ENCODE data around the gene CDK16.

The CDK16 gene

DNA sequence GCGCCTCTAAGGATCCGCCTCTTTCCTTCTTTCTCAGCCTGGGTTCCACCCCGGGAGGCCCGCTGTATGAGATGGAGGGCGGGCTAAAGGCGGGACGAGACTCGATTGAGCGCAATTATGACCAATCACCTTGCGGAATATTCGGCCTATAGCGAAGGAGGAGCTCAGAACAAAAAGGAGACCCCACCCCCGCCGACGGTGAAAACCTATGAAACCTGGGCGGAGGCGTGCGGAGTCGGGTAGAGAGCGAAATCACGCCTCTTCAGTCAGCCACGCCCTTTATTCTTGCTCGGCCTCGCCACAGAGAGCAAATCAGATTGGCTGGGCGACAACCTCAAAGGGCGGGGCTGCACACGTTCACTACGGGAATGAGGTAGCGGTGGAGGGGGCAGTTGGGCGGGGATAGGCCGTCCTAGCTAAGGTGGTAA lies 615 bp upstream of the CDK16 start:
- Mint-ChIP-seq H3K27me3 (ENCODE audit: low read depth) (no peaks in the 10 kb centered on the region), H3K27ac (peak overlapping the region; percentile 99 to 100 (median 99)), H3K9me3 (no peaks in the 10 kb centered on the region), H3K36me3 (ENCODE audit: low read depth) (peaks cover 49% of the 10 kb centered on the region), H3K4me1 (peaks cover 32% of the 10 kb centered on the region), H3K4me3 (peak overlapping the region; percentile 94)
- TF ChIP-seq, protein P1, sequence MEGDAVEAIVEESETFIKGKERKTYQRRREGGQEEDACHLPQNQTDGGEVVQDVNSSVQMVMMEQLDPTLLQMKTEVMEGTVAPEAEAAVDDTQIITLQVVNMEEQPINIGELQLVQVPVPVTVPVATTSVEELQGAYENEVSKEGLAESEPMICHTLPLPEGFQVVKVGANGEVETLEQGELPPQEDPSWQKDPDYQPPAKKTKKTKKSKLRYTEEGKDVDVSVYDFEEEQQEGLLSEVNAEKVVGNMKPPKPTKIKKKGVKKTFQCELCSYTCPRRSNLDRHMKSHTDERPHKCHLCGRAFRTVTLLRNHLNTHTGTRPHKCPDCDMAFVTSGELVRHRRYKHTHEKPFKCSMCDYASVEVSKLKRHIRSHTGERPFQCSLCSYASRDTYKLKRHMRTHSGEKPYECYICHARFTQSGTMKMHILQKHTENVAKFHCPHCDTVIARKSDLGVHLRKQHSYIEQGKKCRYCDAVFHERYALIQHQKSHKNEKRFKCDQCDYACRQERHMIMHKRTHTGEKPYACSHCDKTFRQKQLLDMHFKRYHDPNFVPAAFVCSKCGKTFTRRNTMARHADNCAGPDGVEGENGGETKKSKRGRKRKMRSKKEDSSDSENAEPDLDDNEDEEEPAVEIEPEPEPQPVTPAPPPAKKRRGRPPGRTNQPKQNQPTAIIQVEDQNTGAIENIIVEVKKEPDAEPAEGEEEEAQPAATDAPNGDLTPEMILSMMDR (IDR thresholded peaks at IDR 0.05; ENCODE audit: unreplicated experiment in 3 of 3), result no peak

DNA sequence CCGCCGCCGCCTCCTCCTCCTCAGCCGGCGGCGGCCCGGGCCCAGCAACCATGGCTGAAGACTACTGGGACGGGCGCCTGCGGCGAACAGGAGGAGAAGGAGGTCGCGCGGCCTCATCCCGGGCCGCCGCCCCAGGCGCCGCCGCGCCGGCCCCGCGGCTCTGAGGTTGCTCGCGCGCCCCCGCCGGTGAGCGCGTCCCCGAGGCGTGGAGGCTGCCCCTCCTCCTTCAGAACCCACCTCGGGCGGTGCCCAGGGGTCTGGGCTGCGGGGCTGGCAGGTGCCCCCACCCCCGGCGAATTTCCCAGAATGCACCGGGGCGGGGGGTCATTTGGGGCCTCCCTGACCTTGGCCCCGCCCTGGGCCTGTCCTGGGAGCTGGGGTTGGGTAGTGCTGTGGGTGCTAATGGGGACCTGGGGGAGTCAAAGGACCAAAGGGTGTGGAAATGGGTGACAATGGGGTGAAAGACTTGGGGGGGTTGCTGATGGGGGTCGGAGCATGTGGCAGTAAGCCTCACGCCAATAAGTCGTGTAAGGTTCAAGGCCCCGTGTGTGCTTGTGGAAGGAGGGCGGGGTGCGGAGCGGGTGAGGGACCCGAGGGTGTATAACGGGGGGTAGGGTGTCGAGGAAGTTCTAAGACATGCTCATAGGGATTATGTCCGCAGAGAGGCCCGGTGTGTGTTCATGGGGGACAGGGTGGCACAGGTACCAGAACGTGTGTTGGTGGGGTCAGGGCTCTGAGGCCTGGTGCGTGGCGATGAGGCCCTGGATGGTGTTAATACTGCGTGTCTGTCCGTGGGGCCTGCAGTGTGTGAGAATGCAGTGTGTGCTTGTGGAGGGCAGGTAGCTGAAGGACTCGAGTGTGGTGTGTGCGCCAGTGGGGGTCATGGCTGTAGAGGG lies 687 bp downstream of the CDK16 start:
- H3K27ac Mint-ChIP-seq, result peak overlapping the region; percentile 84 to 99 (median 94)
- H3K4me3 Mint-ChIP-seq, result peak overlapping the region; percentile 91 to 96 (median 94)
- H3K36me3 Mint-ChIP-seq (ENCODE audit: low read depth), result peaks cover 45% of the 10 kb centered on the region
- H3K9me3 Mint-ChIP-seq, result no peaks in the 10 kb centered on the region
- no peaks in the 10 kb centered on the region for H3K27me3 Mint-ChIP-seq (ENCODE audit: low read depth)
- TF ChIP-seq, protein P1 (IDR thresholded peaks at IDR 0.05; ENCODE audit: unreplicated experiment in 3 of 3), result no peak
- peaks cover 32% of the 10 kb centered on the region for H3K4me1 Mint-ChIP-seq

GRCh38 chrX:47221756-47222155 lies 3.3 kb downstream of the CDK16 start:
- peak overlapping the region; percentile 15 to 45 (median 42) for H3K4me3 Mint-ChIP-seq
- peaks cover 47% of the 10 kb centered on the region for H3K36me3 Mint-ChIP-seq (ENCODE audit: low read depth)
- peaks cover 24% of the 10 kb centered on the region for H3K4me1 Mint-ChIP-seq
- no peak overlapping the region for H3K27ac Mint-ChIP-seq
- TF ChIP-seq, protein P1 (IDR thresholded peaks at IDR 0.05; ENCODE audit: unreplicated experiment in 3 of 3), result no peak
- no peaks in the 10 kb centered on the region for H3K9me3 Mint-ChIP-seq
- H3K27me3 Mint-ChIP-seq (ENCODE audit: low read depth), result no peaks in the 10 kb centered on the region

GRCh38 chrX:47222751-47223350 lies 4.4 kb downstream of the CDK16 start:
- Mint-ChIP-seq H3K4me1 (peaks cover 19% of the 10 kb centered on the region), H3K27me3 (ENCODE audit: low read depth) (no peaks in the 10 kb centered on the region), H3K4me3 (peak overlapping the region in 1 of 3 experiments; percentile 29), H3K27ac (no peak overlapping the region), H3K9me3 (no peaks in the 10 kb centered on the region), H3K36me3 (ENCODE audit: low read depth) (peaks cover 55% of the 10 kb centered on the region)
- TF ChIP-seq, protein P1 (IDR thresholded peaks at IDR 0.05; ENCODE audit: unreplicated experiment in 3 of 3), result no peak

- Mint-ChIP-seq H3K36me3 (ENCODE audit: low read depth) (peaks cover 63% of the 10 kb centered on the region), H3K4me1 (peaks cover 19% of the 10 kb centered on the region), H3K27ac (no peak overlapping the region), H3K27me3 (ENCODE audit: low read depth) (no peaks in the 10 kb centered on the region), H3K9me3 (no peaks in the 10 kb centered on the region), H3K4me3 (no peak overlapping the region)
- TF ChIP-seq, protein P1 (IDR thresholded peaks at IDR 0.05; ENCODE audit: unreplicated experiment in 3 of 3), result no peak
Observed at GRCh38 chrX:47223476-47224250, 5.2 kb downstream of the CDK16 start.

Data from nephron (organoid).